NK-92 treated with Interleukin-12 subunit alpha and Interleukin-12 subunit beta, amount 100 ng/mL, for 24 hours (cell line): ENCODE results near the gene CAT.
"Not testable (repeated sequence)": the region's sequence is repeated elsewhere in the genome, so short reads cannot be mapped to it uniquely, and the experiment has no call there.

ENCODE experiments used
- DNase-seq: peaks from one replicate; lab custom pipeline; 2025; lab: John Stamatoyannopoulos, UW

CAT gene

GRCh38 chr11:34438529-34439507 is at the start of gene CAT:
TSS of gene CAT (plus strand) at chr11:34438934. CDS start at chr11:34439014, 80 bp downstream.
- DNase-seq = peak; percentile 95

- DNase-seq = no peak
Measured at GRCh38 chr11:34394771-34395300, 43.9 kb upstream of the CAT start.

- no peak for DNase-seq
Measured at GRCh38 chr11:34395916-34396550, 42.7 kb upstream of the CAT start.

GRCh38 chr11:34397120-34397519 is 41.6 kb upstream of the CAT start:
- DNase-seq = no peak

- no peak for DNase-seq
Measured at GRCh38 chr11:34397811-34398210, 40.9 kb upstream of the CAT start.

GRCh38 chr11:34403431-34403830 is 35.3 kb upstream of the CAT start:
- no peak for DNase-seq

- no peak for DNase-seq
Measured at GRCh38 chr11:34404280-34404679, 34.5 kb upstream of the CAT start.

- DNase-seq = no peak
Measured at GRCh38 chr11:34405079-34405858, 33.5 kb upstream of the CAT start.

- DNase-seq = no peak
Measured at GRCh38 chr11:34406413-34406812, 32.3 kb upstream of the CAT start.

GRCh38 chr11:34407121-34407813 is 31.5 kb upstream of the CAT start:
- DNase-seq = no peak

- DNase-seq = no peak
Measured at GRCh38 chr11:34408580-34409172, 30.1 kb upstream of the CAT start.

- DNase-seq = no peak
Measured at GRCh38 chr11:34411111-34411510, 27.6 kb upstream of the CAT start.

- DNase-seq = no peak
Measured at GRCh38 chr11:34411791-34412190, 26.9 kb upstream of the CAT start.

GRCh38 chr11:34413263-34413662 is 25.5 kb upstream of the CAT start:
- DNase-seq = no peak

GRCh38 chr11:34415538-34415937 is 23.2 kb upstream of the CAT start:
- DNase-seq = no peak

- no peak for DNase-seq
Measured at GRCh38 chr11:34416088-34416487, 22.6 kb upstream of the CAT start.

GRCh38 chr11:34416766-34417165 is 22.0 kb upstream of the CAT start:
- DNase-seq = no peak

- DNase-seq = no peak
Measured at GRCh38 chr11:34417202-34417601, 21.5 kb upstream of the CAT start.

GRCh38 chr11:34419158-34419557 is 19.6 kb upstream of the CAT start:
- no peak for DNase-seq

GRCh38 chr11:34423300-34423699 is 15.4 kb upstream of the CAT start:
- DNase-seq = no peak

GRCh38 chr11:34424826-34425225 is 13.9 kb upstream of the CAT start:
- DNase-seq = not testable (repeated sequence)
